GM18868 (cell line): Measurements from ENCODE around the gene ZSCAN10.

Experiments used
- ATAC-seq: cut with Tn5 transposase; IDR thresholded peaks from one replicate; pipeline ENCODE4 v1.9.1; 2021; ENCODE audit warnings: mild to moderate bottlenecking, moderate library complexity; ENCODE audit not compliant: unreplicated experiment

ZSCAN10 gene

DNA sequence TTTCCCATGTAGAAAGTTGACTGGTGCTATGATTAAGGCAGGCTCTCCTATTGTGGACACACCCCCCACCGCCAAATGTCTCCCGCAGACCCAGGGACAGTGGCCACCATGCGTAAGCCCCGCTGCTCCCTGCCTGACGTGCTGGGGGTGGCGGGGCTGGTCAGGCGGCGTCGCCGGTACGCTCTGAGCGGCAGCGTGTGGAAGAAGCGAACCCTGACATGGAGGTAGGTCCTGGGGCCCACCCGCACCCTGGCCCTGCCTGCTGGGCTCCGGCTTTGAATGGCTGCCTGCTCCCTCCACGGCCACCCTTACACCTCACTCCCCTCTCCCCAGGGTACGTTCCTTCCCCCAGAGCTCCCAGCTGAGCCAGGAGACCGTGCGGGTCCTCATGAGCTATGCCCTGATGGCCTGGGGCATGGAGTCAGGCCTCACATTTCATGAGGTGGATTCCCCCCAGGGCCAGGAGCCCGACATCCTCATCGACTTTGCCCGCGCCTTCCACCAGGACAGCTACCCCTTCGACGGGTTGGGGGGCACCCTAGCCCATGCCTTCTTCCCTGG is 49.1 kb downstream of the ZSCAN10 start:
- ATAC-seq, result no peak

DNA sequence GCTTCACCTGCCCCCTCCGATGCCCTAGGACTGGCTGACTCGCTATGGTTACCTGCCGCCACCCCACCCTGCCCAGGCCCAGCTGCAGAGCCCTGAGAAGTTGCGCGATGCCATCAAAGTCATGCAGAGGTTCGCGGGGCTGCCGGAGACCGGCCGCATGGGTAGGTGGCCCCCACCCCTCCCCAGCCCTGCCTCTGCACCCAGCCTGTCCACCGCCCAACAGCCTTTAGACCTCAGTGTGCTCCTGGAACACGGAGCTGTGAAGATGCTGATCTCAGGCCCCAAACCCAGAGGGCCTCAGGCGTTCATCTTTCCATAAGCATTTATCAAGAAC is 51.7 kb downstream of the ZSCAN10 start:
- no peak for ATAC-seq

DNA sequence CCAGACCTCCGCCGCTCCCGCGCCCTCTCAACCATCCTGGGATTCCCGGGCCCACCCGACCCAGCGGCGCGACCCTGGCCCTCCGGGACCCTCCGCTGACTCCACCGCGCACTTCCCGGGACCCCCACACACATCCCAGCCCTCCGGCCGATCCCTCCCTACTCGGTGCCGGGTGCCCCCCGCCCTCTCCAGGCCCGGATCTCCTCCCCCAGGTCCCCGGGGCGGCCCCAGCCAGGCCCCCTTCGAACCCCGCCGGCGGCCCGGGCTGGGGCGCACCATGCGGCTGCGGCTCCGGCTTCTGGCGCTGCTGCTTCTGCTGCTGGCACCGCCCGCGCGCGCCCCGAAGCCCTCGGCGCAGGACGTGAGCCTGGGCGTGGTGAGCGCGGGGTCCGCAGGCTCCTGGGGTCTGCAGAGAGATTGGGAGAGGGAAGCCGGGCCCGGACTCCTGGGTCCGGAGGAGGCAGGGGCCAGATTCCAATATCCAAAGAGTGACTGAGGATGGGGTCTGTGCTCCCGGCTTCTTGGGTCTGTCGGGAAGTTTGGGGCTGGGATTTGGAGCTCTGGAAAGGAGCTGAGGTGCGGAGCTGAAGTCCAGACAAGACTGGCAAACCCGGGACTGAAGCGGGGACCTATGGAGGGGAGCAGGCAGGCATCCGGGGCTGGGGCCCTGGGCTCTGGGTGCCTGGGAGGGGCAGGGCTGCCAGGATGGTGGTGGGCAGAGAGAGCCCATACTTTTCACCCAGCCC is 52.3 kb downstream of the ZSCAN10 start:
- ATAC-seq, result no peak

DNA sequence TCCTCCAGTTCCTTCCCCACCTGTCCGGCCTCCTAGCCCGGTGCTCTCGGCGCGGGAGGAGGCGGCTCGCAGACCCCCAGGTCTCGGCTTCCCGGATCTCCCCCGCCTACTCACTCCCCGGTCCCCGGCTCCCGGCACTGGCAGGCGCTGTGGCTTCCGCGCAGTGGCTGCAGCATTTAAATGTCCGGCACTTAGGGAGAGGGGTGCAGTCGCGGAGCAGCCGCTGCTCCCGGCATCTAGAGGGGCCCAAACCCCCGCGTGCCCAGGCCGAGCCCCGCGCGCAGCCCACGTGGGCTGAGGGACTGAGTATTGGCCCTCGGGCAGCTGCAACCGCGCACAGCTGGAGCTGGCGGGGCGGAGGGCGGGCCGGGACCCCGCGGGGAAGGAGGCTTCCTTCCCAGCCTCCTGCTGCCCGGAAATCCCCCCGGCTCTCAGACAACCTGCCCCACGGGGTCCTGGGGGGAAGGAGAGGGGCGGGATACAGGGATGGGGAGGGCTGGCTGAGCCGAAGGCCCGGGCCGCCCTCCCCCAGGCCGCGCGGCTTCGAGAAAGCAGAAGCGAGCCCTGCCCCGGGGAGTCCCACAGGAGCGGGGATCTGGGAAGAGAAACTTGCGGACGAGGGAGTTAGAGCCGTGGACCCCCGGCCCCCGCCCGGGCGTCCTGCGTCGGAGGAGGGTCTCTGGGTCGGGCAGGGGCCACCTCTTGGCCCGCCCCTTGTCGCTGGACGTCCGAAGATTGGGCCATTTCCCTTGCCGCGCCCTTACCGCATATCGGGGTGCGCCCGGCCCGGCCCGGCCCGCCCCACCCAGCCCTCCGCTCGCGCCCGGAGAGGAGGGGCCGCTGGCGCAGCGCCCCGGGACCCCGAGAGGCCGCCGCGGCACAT is 53.1 kb downstream of the ZSCAN10 start, which contains the start of gene MMP25:
MMP25 (plus strand) TSS at position 804 of the 883 bp plus-strand sequence. CDS start 357 bp downstream, outside the sequence.
- no peak for ATAC-seq

DNA sequence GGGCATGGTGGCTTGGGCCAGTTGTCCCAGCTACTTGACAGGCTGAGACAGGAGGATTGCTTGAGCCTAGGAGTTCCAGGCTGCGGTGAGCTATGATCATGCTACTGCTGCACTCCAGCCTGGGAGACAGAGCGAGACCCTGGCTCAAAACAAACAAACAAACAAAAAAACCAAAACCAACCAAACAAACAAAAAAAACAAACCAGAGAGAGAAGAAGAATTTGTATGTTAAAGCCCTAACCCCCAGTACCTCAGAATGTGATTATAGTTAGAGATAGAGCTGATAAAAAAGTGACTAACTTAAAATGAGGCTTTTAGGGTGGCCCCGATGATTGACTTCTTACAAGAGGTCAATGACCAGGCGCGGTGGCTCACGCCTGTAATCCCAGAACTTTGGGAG is 54.4 kb downstream of the ZSCAN10 start:
- no peak for ATAC-seq

DNA sequence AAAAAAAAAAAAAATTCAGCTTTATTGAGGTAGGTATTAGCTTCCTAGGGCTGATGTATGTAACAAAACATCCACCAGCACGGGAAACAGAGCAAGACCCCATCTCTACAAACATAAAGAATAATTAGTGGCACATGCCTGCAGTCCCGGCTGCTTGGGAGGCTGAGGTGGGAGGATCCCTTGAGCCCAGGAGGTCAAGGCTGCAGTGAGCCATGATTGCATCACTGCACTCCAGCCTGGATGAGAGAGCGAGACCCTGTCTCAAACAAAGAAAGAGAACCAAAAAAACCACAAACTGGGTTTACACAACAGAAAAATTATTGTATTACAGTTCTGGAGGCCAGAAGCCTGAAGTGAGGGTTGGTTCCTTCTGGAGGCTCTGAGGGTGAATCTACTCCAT is 56.7 kb downstream of the ZSCAN10 start:
- no peak for ATAC-seq

DNA sequence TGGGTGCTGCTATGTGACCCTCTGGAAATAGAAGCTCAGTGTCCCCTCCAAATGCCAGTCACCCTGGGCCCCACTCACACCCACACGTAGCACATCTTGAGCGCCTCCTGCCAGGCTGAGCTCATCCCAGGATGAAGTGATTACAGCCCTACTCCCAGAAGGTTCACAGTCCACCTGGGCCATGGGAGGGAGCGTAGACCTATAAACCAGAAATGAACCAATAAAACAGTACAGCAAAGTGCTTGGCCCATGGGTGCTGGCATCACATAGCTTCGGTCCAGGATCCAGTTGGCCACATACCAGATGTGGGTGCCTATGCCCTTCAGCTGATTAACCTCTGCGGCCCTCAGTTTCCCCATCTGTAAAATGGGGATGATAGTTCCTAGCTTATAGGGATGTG is 60.2 kb downstream of the ZSCAN10 start:
- no peak for ATAC-seq
